Fibroblast of the conjunctiva (primary cell): Measurements from ENCODE around the gene CCDC148.
"Not testable (repeated sequence)": the region's sequence is repeated elsewhere in the genome, so short reads cannot be mapped to it uniquely, and the experiment has no call there.

Source experiments
- DNase-seq: peaks from one replicate; pipeline ENCODE4 v3.0.0-alpha.2; 2010; ENCODE audit warnings: low read depth

The CCDC148 gene

DNA sequence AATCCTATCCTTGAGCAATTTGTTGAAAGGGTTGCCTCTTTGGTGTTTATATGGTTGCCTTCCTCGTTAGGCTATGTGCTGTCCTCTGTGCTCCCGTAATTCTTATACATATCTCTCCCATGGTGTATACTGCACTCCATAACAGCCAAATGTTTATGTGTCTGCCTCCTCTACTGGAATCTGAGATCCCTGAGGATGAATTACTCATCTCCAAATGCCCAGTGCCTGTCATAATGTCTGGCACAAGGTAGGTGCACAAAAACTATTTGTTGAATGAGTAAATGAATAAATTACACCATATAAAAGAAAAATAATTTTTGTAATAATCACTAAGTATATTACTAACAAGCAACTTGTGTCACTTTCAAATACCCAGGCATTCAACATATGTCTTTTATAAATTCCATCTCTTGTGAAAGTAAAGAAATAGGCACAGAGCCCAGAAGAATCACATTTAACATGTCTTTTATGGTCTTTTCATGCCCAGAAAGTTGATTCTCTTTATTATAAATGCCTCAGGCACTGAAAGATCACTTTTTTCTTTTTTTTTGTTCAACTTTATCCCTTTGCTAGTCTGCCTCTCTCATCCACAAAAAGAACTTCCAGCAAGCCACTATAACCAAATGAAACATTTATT, 164.9 kb downstream of the CCDC148 start:
- DNase-seq = no peak

DNA sequence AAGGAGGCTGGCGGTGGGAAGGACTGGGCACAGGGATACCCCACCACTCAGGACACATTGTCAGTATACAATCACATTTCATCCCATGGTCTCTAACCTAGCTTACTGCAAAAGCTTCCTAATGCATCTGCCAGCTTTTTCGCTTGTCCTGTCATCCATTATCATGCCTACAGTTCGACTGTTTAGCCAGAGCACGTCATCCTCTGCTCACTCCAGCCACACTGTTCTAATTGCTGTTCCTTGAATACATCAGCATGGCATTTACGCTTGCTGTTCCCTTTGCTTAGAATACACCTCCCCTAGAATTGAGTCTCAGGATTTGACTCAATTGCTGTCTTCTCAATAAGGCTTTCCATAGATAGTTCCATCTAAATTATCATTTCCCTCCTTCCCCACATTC, 166.3 kb downstream of the CCDC148 start:
- no peak for DNase-seq

DNA sequence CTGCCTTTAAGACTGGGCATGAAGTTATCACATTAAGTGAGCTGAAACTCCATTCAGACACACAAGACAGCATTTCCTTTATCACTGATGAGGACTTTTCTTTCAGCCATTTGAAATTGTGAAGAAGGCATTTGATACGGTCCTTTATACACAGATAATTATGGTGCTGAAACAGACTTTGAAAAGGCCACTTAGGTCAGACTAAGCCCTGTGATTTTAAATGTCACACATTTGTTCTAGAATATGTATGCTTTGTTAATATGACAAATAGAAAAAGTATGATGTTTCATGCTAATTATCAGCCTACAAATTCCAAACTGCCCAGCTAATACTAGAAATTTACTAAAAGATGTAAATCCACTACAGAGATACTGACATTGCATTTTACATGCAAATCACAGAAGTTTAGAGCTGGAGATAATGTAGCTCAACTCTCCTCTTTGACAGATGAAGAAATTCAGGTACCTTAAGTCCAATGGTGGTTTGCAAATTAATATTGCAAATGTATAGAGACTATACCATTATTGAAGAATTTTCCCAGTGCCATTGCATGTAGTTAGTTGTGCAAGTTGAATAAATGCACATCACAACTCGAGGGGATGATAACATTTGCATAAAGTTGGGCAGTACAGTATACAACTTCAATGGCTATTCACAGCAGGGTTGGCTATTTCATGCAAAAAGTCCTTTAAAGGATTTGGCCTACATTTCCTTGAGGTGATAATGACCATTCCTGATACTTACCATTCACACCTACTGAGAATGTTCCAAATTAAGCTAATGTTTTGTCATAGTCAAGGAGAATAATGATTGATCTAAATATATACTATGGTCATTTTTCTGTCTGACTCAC, 179.7 kb downstream of the CCDC148 start:
- DNase-seq = no peak

DNA sequence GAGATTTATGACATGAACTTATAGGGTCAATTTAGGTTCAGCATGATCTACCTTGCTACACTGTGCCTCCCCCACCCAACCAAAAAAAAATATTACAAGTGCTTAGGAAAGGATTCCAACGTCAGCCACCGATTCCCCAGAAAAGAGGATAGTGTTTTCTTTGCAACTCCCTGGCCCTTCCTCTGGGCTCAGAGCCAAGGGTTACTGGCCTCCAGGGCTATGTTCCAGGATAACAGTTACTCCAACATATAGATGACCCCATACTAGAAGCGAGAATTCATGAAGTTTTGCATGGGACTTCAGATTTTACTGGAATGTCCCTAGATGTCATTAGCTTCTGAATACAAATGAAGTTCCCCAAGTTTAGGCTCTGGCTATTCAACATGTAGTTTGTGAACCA, 182.8 kb downstream of the CCDC148 start:
- no peak for DNase-seq

DNA sequence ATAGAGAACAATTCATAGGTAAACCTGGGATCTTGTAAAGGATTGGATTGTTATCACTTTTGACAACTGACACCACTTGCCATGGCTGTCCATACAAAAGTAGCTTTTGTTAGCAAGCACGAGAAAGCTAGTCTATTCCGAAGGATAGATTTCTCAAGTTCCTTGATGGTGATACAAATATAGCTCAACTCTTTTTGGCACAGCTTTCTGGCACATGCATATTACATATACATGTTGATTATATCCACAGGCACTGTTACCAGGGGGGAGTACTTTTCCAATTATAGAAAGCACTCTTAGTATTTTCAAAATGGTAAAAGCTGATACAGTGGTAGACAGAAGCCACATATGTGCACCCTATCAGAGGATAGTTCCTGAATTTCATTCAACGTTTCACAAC, 186.0 kb downstream of the CCDC148 start:
- DNase-seq = no peak

DNA sequence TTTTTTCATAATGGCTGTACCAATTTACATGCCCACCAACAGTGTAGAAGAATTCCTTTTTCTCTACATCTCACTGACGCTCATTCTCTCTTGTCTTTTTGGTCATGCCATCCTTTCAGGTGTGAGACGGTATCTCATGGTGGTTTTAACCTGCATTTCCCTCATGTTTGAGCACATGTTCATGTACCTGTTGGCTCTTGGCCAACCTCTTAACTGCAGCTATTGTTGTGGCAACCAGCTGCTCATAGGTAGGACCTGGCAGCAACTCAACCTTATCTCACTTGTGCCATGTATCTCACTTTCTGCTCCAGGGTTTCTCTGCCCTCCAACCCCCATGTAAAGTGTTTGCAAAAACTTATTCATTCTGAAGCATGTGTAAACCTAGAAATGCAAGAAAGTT, 187.4 kb downstream of the CCDC148 start:
- no peak for DNase-seq

DNA sequence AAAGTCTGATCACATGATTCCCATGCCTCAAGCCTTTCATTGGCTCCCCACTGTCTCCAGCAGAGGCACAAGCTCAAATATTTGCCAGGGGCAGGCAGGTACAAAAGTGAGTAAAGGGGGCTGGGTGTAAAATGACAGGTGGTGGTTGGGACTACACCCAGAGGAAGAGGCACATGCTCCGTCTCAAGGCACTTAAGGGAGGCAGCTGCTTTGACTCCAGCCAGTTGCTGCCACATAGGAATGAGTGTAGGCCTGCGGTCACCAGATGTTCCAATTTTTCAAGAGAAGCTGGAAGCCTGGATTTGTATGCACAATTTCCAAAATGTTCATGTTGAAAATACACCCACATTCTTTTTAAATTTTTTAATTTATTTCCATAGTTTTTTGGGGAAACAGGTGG, 190.4 kb downstream of the CCDC148 start:
- DNase-seq = no peak

DNA sequence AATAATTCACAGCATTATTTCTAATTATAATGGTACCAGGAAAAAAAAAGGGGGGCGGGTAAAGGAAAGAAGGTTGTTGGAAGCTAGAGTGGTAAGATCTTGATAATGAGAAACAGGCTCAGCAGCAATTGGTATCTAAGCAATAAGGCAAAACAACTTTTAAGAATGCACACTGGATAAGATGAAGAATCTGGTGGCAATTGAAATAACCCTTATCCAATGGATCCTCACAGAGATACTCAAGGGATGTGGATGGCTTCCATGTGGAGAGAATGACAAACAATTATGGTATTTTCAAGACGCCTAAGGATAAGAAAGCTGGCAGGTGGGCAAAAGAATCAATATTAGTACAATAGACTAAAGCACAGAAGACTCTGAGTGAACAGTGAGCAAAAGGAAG, 201.3 kb downstream of the CCDC148 start:
- DNase-seq = no peak

DNA sequence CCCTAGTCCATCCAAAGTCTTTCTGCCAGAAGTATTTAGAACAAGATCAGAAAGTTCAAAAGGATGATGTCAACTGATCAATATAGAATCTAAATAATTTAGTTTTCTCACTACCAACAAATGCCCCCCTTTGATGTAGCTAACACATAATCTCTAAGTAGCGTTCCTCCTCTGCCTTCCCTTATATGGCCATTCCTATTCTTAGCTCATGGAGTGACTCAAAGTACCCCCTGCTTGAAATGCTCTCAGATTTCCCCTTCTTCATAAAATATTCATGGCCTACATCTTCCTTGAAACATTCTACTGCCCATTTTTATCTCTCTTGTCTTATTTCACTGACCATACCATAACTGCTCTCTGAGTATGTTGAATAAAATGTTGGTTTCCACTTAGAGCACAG, 203.4 kb downstream of the CCDC148 start:
- no peak for DNase-seq

DNA sequence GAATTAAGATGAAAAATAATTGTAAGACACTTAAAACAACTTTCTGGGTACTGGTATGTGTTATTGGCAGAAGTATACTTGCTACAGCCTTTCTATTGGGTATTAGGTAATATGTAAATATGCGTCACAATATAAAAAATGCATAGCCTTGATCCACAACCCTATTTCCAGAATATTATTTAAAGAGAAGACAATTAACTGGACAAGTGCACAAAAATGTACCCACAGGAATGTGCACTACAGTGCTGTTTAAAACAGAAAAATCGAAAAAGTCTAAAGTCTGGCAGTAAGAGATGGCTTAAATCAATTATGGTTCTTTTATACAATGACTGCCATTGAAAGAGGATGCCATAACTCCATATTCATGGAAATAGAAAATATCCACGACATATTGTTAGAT, 205.2 kb downstream of the CCDC148 start:
- DNase-seq = no peak

DNA sequence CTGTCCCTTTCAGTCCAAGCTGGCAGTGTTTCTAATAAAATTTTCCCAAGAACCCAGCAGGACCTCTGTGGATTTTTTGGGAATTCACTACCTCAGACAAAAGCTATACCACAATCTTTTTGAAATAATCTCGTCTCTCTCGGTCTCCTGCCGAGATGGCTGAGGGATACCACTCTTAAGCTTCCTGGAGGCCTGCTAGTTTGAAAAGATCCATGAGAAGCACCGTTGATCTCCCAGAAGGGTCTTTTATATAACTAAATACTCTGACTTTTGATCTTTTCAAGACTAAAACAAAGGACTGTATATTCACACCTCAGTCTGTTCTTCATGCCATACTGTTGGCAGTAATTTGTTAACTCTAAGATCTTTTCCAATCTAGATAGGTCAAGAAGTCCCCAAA, 213.2 kb downstream of the CCDC148 start:
- DNase-seq = no peak

DNA sequence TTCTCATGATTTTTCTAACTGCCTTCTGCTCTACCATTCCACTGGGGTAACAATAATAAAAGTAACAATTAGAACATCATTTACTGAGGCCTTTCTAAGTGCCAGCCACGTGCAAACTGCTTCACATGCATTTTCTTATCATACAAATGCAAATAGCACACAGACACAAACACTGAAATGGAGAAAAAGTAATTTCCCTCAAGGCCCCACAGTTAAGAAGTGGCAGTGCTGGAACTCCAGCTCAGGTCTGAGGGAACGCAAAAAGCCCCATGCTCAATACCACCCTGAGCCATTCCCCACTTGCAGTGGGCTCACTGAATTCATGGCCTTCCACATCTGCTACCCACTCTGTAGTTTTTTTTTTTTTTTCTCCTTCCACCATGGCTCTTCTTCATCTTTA, 214.3 kb downstream of the CCDC148 start:
- DNase-seq = no peak

DNA sequence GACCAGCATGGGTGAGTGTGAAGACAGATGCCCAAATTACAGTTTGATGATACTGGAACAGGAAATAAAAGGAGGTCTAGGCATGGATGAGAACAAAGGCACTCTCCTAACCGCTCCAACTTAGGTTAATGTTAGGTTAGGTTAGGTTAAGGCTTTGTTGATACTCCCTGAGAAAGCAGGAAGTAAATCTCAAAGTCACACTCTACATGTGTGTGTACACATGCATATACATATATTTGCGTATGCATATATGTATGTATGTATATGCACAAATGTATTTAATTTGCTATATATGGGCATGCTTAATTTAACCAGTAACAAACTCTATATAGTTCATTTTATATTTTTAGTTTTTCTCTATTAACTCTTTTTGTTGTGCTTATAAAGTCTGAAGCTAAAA, 215.6 kb downstream of the CCDC148 start:
- DNase-seq = no peak

DNA sequence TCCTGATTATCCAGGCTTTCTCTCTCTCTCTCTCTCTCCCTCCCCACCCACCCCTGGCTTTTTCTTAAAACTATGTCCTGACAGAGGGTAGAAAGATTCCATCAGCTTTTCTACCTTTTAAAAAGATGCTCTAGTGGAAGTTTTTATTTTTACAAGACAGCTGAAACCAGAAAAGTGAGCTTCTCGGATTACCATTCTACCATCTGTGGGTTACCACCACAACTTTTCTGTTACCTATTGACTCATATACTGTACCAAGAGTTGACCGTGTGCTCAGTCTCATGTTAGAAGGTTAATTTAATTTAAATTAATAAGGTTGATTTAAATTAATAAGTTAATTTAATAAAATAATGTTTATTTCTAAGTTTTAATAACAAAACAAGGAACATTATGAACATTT, 217.3 kb downstream of the CCDC148 start:
- no peak for DNase-seq

DNA sequence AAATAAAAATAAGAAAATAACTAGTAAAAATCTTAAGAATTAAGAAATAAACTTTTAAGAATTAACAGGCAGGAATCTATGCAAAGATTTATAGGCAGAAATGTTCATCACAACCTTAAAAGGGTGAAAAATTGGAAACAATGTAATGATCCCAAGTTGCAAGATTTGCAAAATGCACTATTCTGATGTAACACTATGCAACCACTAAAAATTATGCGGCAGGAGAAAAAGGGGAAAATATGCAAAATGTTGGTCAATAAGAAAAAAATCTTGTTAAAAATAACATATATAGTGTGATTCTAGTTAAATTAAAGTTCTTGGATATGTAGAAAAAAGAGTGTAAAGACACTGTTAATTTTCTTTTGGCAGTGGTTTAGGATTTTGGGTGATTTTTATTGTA, 222.1 kb downstream of the CCDC148 start:
- DNase-seq = no peak

DNA sequence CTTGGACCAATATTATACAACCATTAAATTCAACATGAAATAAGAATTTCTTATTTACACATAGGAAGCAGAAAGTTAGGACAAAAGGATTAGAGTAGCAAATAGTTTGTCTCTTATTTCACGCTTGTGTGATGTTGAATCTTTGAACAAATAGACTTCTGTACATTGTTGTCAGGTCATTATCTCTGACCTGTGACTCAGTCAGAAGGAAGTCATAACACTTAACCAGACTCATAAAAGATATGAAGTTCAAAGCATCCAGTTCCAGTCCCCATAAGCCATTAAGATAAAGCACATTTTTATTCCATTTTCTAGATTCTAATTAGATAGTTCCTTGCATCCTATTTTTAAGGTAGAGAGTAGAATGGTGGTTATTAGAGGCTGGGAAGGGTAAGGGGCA, 224.1 kb downstream of the CCDC148 start:
- DNase-seq = no peak

DNA sequence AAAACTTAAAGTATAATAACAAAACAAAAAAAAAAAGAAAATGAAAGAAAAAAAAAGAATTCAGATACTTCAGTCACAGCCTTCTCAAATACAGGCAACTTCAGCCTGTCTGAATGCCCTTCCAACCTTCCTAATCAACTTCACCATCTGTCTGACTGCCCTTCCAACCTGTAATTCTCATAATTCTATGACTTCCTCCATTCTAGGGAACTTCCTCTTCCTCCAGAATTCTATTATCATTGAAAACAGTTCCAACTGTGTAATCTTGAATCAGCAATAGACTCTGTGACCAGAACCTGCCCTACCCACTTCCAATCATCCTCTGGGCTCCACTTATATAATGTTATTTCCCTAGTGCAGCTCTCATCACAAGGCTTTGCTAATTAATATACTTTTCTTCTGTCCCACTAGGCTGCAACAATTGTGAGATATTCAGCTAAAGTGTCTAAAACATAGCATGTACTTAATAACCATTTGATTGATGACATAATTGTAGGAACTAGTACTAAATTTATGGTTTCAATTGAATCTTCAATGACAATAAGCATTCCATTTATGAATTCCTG, 227.5 kb downstream of the CCDC148 start:
- DNase-seq = no peak

DNA sequence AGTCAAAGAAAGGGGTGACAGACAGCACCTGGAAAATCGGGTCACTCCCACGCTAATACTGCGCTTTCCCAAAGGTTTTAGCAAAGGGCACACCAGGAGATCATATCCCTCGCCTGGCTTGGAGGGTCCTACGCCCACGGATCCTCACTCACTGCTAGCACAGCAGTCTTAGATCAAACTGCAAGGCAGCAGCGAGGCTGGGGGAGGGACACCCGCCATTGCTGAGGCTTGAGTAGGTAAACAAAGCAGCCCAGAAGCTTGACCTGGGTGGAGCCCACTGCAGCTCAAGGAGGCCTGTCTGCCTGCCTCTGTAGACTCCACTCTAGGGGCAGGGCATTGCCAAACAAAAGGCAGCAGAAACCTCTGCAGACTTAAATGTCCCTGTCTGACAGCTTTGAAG, 233.5 kb downstream of the CCDC148 start:
- not testable (repeated sequence) for DNase-seq

DNA sequence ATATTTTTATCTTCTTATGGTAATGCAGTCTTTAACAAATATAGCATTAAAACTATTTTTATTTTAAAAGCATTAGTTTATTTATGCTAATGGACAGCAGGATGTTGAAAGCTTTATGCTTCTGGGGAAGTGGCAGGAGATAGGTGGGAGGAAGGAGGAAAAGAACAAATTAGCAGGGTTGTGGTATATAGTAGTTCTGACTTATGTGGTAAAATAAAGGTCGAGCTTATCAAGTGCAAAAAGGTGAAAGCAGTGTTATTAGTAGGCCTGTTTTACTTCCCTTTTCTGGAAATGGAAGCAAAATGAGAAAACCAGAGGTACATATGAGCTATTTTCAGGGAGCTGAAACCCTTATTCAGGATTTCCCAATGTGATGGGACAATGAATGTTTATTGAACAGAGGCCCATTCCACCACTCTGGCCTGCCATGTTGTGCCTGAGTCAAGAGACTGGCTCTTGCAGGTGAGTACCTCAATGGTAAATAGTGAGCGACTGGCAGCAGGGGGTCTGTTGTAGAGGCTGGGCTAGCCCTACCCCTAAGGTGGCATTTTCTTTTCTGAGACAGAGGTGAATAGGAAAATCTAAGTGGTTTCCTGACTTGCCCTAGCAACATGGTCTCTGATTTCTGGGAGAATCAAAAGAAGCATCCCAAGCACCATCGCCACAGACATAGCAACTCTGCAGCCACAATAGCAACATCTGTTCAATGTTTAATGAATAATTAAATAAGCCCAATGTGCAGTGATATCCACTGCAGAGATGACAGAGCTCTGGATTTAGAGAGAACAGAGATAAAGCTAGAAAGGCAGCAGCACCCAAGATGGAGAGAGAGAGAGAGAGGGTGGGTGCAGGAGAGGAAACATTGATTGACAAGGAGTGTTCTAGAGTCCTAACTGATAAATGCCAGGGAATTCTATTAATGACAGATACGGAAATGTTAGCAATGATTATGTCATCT, 235.2 kb downstream of the CCDC148 start:
- no peak for DNase-seq

DNA sequence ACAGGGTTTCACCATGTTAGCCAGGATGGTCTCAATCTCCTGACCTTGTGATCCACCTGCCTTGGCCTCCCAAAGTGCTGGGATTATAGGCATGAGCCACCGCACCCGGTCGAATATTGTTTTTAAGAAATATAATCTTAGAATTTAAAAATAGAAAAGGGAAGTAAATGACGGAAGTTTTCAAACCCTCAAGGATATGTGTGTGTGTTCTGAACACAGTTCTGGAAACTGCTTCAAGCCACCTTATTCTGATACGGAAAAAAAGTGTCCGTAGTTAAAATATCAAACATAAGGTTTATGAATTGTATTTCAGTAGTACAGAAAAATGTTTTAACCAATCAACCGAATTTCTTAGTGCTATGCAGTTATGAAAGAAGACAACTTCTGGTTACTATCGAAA, 239.0 kb downstream of the CCDC148 start:
- DNase-seq = no peak

DNA sequence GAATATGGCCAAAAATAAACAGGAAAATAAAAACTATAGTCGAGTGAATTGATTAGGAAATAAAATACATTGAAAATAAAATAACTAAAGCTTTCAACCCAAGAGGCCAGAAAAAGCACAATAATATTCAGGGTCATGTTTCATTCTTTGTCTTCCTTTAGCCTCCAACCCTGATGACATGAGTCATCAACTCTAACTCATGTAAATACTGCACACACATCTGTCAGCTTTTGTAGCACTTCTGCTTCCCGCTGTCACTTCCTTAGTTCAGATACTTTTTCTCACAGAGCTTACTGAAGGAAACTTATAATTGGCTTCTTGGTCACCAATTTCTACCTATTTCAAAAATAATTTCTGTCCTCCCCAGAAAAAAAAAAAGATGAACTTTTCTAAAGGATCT, 242.1 kb downstream of the CCDC148 start:
- DNase-seq = no peak

DNA sequence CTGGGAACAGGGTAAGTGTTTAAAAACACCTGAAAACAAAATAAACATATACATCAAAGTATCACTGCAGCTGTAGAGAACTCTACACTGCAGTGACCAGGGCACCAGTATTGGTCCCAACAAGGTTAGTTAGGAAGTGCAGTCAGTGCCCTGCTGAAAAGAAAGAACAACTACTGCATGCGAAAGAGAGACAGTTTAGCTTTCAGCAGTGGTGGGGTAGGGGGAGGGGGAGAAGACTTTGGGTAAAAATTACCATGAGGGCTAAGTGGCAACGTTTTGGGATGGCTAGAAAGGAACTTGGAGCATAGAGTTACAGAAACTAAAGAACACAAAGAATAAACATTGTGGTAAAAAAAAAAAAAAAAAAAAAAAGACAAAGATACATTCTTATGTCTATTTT, 242.8 kb downstream of the CCDC148 start:
- DNase-seq = no peak
